Stimulated activated CD4-positive, alpha-beta T cell treated with anti-CD3 and anti-CD28 coated beads, Interleukin-12 subunit alpha, Interleukin-12 subunit beta, amount 100 ng/mL, for 24 hours (primary cell): ENCODE results near the gene ICA1.

Experiments
- DNase-seq, 2 experiments: peaks; one replicate each; pipeline ENCODE4 v3.0.0-alpha.2; 2020; ENCODE audit warnings: low read depth in 2 of 2

Gene ICA1

GRCh38 chr7:8160250-8160649 is 101.7 kb downstream of the ICA1 start:
- no peak for DNase-seq

GRCh38 chr7:8159595-8159994 is 102.4 kb downstream of the ICA1 start:
- DNase-seq = no peak

- DNase-seq = no peak
Observed at GRCh38 chr7:8157296-8157695, 104.7 kb downstream of the ICA1 start.

- DNase-seq = no peak
Observed at GRCh38 chr7:8155836-8156235, 106.1 kb downstream of the ICA1 start.

GRCh38 chr7:8154272-8154671 is 107.7 kb downstream of the ICA1 start:
- DNase-seq = no peak

- DNase-seq = no peak
Observed at GRCh38 chr7:8152489-8153192, 109.3 kb downstream of the ICA1 start.

GRCh38 chr7:8151161-8151725 is 110.7 kb downstream of the ICA1 start:
- no peak for DNase-seq

GRCh38 chr7:8149222-8149621 is 112.7 kb downstream of the ICA1 start:
- no peak for DNase-seq

GRCh38 chr7:8147760-8148463 is 114.1 kb downstream of the ICA1 start:
- DNase-seq = no peak

GRCh38 chr7:8146788-8147413 is 115.1 kb downstream of the ICA1 start:
- DNase-seq = no peak

GRCh38 chr7:8146106-8146787 is 115.7 kb downstream of the ICA1 start:
- no peak for DNase-seq

GRCh38 chr7:8144856-8145255 is 117.1 kb downstream of the ICA1 start:
- no peak for DNase-seq

- no peak for DNase-seq
Observed at GRCh38 chr7:8143151-8143874, 118.7 kb downstream of the ICA1 start.

GRCh38 chr7:8142477-8142876 is 119.5 kb downstream of the ICA1 start:
- DNase-seq = no peak

- no peak for DNase-seq
Observed at GRCh38 chr7:8141070-8141469, 120.9 kb downstream of the ICA1 start.

GRCh38 chr7:8136051-8136730 is 125.8 kb downstream of the ICA1 start:
- DNase-seq = no peak

- DNase-seq = no peak
Observed at GRCh38 chr7:8135417-8135816, 126.5 kb downstream of the ICA1 start.

- no peak for DNase-seq
Observed at GRCh38 chr7:8134089-8134733, 127.8 kb downstream of the ICA1 start.

GRCh38 chr7:8133188-8133848 is 128.6 kb downstream of the ICA1 start:
- DNase-seq = no peak
